ENCODE results near the gene SIPA1L3. TPM values are rescaled to one million over a fixed set of nuclear protein-coding genes. Genes with fewer than 3 reads are reported as not detected.

SIPA1L3 gene
- total and polyA plus RNA-seq, 11 donors, result 4.7 to 22.9 (median 8.8) TPM

DNA sequence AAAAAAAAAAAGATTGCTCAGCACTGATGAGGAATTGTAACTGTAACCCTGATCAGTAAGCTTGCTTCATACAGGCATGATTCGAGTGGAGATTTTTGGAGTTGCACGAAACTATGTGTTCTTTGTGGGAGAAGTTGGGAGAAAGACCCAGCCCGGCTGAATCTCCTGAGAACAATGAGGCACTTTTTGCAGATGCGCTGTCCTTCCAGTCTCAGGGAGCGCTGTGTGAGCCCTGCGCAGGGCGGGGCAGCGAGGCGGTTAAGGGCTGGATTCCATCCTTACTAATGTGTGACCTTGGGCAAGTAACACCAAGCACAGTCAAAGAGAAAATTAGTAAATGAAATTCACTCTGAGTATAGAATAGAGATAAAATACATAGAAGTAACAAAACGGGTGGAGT, 76.9 kb downstream of the SIPA1L3 start:
- WGBS, 4 donors, result 91 to 92% (median 92%) methylated on average over 10 of the region's 10 CpGs
- TF ChIP-seq POLR2A (IDR thresholded peaks at IDR 0.05) (no peak), CTCF (IDR thresholded peaks at IDR 0.05) (no peak)
- Histone ChIP-seq H3K4me3 (no peak overlapping the region), H3K27me3 (no peaks in the 10 kb centered on the region), H3K4me1 (peaks cover 0 to 9% (median 0%) of the 10 kb centered on the region in 12 donors), H3K36me3 (no peaks in the 10 kb centered on the region), H3K27ac (no peak overlapping the region), H3K9me3 (no peaks in the 10 kb centered on the region)
- DNase-seq, result no peak
- no peak for ATAC-seq
- intact Hi-C loops (cut with DNase I), result no loop called here

- no peak for ATAC-seq
- Histone ChIP-seq H3K36me3 (no peaks in the 10 kb centered on the region), H3K4me1 (no peaks in the 10 kb centered on the region), H3K9me3 (no peaks in the 10 kb centered on the region), H3K4me3 (no peak overlapping the region), H3K27me3 (no peaks in the 10 kb centered on the region), H3K27ac (no peak overlapping the region)
- intact Hi-C loops (cut with DNase I), result no loop called here
- TF ChIP-seq POLR2A (IDR thresholded peaks at IDR 0.05) (no peak), CTCF (IDR thresholded peaks at IDR 0.05) (no peak)
- 62 to 70% (median 66%) methylated on average over 10 of the region's 10 CpGs for WGBS, 4 donors
- DNase-seq, result no peak
Measured at GRCh38 chr19:37986048-37986750, 79.2 kb downstream of the SIPA1L3 start.

DNA sequence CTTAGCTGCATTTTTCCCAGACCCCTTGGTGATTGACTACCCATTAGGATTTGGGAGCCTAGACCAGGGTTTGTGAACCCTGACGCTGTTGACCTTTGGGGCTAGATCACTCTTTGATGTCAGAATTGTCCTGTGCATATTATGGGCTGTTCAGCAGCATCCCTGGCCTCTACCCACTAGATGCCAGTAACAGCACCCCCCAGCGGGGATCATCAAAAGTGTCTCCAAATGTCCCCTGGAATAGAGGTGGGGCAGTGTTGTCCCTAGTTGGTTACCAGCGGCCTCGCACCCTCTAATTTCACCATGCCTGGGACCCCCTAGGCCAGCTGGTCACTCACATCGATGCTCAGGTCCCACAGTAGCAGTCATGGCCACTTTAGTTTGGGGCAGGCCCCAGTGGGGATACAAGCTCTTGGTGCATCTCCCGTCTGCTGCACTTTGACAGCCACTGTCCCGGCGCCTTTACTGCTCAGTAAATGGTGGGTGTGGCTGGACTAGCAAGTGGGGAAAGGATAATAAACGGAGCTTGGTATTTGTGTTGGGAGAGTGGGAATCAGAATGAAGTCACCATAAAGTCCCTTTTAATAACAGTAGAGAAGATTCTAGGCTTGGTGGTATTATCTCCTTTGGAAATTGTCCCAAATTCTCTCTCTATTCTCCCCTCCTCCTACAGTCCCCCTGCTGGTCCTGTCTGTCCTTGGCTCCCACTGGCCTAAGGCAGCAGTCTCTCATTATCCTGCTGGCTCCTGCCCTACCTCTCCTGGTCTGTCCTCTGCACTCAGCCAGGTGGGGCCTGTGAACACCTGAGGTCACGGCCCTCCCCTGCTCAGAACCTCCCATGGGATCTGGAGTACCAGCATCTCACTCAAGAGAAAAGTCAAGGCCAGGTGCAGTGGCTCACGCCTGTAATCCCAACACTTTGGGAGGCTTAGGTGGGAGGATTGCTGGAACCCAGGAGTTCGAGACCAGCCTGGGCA, 80.6 kb downstream of the SIPA1L3 start:
- Histone ChIP-seq H3K4me3 (no peak overlapping the region), H3K27me3 (no peaks in the 10 kb centered on the region), H3K27ac (no peak overlapping the region), H3K36me3 (no peaks in the 10 kb centered on the region), H3K9me3 (no peaks in the 10 kb centered on the region), H3K4me1 (no peaks in the 10 kb centered on the region)
- ATAC-seq (no peak), DNase-seq (peak in 1 of 5 donors; percentile 6)
- WGBS, 4 donors, result 81 to 88% (median 82%) methylated on average over 11 to 12 of the region's 12 CpGs
- no peak for TF ChIP-seq POLR2A (IDR thresholded peaks at IDR 0.05)
- no peak for TF ChIP-seq CTCF (IDR thresholded peaks at IDR 0.05)
- intact Hi-C loops (cut with DNase I), result no loop called here

Data from heart left ventricle (tissue), 16 donors.